Hepatocyte (in vitro differentiated cells): ENCODE data around the gene IGSF5.

Experiments
- EZH2 ChIP-seq: fragments of 200-600 bp; sonication (generic); IDR thresholded peaks from 2 replicates; pipeline ENCODE4 v1.6.1; 2016; ENCODE audit warnings: antibody characterized with exemption, mild to moderate bottlenecking, borderline replicate concordance
- TF ChIP-seq, protein P1 (sequence below): fragments of 200-600 bp; sonication (generic); IDR thresholded peaks from 2 replicates; pipeline ENCODE4 v1.5.1; 2016; ENCODE audit warnings: antibody characterized with exemption, mild to moderate bottlenecking; ENCODE audit not compliant: poor library complexity

DNA sequence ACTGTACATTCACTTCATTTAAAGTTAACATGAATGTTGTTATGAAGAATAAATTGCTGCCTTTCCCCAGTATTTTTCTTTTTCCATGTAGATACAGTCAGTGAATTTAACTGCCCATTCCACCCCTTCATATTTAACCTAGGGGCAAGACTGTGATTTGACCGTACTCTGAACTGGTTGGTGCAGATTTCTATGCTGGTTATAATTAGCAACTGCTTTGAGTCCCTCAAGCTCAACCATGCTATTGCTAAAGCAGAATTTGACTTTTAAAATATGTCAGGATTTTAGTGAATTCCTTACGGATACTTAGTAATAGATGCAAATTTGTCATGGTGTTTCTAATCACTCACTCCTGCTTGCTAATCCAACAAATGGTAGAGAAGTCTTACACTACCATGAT lies 57.2 kb downstream of the IGSF5 start:
- TF ChIP-seq, protein P1, sequence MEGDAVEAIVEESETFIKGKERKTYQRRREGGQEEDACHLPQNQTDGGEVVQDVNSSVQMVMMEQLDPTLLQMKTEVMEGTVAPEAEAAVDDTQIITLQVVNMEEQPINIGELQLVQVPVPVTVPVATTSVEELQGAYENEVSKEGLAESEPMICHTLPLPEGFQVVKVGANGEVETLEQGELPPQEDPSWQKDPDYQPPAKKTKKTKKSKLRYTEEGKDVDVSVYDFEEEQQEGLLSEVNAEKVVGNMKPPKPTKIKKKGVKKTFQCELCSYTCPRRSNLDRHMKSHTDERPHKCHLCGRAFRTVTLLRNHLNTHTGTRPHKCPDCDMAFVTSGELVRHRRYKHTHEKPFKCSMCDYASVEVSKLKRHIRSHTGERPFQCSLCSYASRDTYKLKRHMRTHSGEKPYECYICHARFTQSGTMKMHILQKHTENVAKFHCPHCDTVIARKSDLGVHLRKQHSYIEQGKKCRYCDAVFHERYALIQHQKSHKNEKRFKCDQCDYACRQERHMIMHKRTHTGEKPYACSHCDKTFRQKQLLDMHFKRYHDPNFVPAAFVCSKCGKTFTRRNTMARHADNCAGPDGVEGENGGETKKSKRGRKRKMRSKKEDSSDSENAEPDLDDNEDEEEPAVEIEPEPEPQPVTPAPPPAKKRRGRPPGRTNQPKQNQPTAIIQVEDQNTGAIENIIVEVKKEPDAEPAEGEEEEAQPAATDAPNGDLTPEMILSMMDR: no peak
- no peak for TF ChIP-seq EZH2
